ENCODE measurements around the gene SUV39H2.
A peak's percentile ranks its signal among the peaks of the same experiment; 100 is the strongest.
"Not testable (repeated sequence)": the region's sequence is repeated elsewhere in the genome, so short reads cannot be mapped to it uniquely, and the experiment has no call there.

Gene SUV39H2

GRCh38 chr10:14878266-14879123 lies at the start of gene SUV39H2:
Gene SUV39H2, plus strand, starts transcription at chr10:14878866. Its CDS starts 23 bp downstream, at chr10:14878889.
- DNase-seq (ENCODE audit: extremely low spot score, insufficient read length, low read depth) (peak; percentile 99), FAIRE-seq (peak; percentile 92)

GRCh38 chr10:14833106-14833505 lies 45.6 kb upstream of the SUV39H2 start:
- DNase-seq (ENCODE audit: extremely low spot score, insufficient read length, low read depth): no peak
- no peak for FAIRE-seq

GRCh38 chr10:14836208-14836607 lies 42.5 kb upstream of the SUV39H2 start:
- DNase-seq (ENCODE audit: extremely low spot score, insufficient read length, low read depth): no peak
- FAIRE-seq: no peak

GRCh38 chr10:14837003-14837756 lies 41.5 kb upstream of the SUV39H2 start:
- FAIRE-seq (no peak), DNase-seq (ENCODE audit: extremely low spot score, insufficient read length, low read depth) (no peak)

GRCh38 chr10:14837757-14838581 lies 40.7 kb upstream of the SUV39H2 start, which contains the start of the genes CDNF, HSPA14 and MSANTD7:
Gene CDNF, minus strand, starts transcription at chr10:14838037. Its CDS starts 91 bp downstream, at chr10:14837946.
Gene HSPA14, plus strand, starts transcription at chr10:14838306. Its CDS starts 97 bp downstream, at chr10:14838403.
Gene MSANTD7, plus strand, starts transcription at chr10:14838306. Its CDS starts 3,979 bp downstream, at chr10:14842285.
- peak; percentile 99 for FAIRE-seq
- DNase-seq (ENCODE audit: extremely low spot score, insufficient read length, low read depth): peak; percentile 98

- no peak for FAIRE-seq
- DNase-seq (ENCODE audit: extremely low spot score, insufficient read length, low read depth): peak; percentile 12
Measured at GRCh38 chr10:14838582-14839304, 39.9 kb upstream of the SUV39H2 start.

- DNase-seq (ENCODE audit: extremely low spot score, insufficient read length, low read depth): no peak
- no peak for FAIRE-seq
Measured at GRCh38 chr10:14839305-14839695, 39.4 kb upstream of the SUV39H2 start.

- DNase-seq (ENCODE audit: extremely low spot score, insufficient read length, low read depth) (no peak), FAIRE-seq (no peak)
Measured at GRCh38 chr10:14840178-14840577, 38.5 kb upstream of the SUV39H2 start.

GRCh38 chr10:14843327-14843988 lies 35.2 kb upstream of the SUV39H2 start:
- no peak for FAIRE-seq
- DNase-seq (ENCODE audit: extremely low spot score, insufficient read length, low read depth): no peak

GRCh38 chr10:14844948-14845347 lies 33.7 kb upstream of the SUV39H2 start:
- no peak for DNase-seq (ENCODE audit: extremely low spot score, insufficient read length, low read depth)
- FAIRE-seq: no peak

GRCh38 chr10:14852236-14852635 lies 26.4 kb upstream of the SUV39H2 start:
- no peak for FAIRE-seq
- DNase-seq (ENCODE audit: extremely low spot score, insufficient read length, low read depth): no peak

- FAIRE-seq (no peak), DNase-seq (ENCODE audit: extremely low spot score, insufficient read length, low read depth) (no peak)
Measured at GRCh38 chr10:14855453-14855852, 23.2 kb upstream of the SUV39H2 start.

- no peak for FAIRE-seq
- no peak for DNase-seq (ENCODE audit: extremely low spot score, insufficient read length, low read depth)
Measured at GRCh38 chr10:14858338-14858960, 20.2 kb upstream of the SUV39H2 start.

- FAIRE-seq (no peak), DNase-seq (ENCODE audit: extremely low spot score, insufficient read length, low read depth) (no peak)
Measured at GRCh38 chr10:14859043-14859442, 19.6 kb upstream of the SUV39H2 start.

- DNase-seq (ENCODE audit: extremely low spot score, insufficient read length, low read depth): no peak
- no peak for FAIRE-seq
Measured at GRCh38 chr10:14859775-14860174, 18.9 kb upstream of the SUV39H2 start.

GRCh38 chr10:14860791-14861190 lies 17.9 kb upstream of the SUV39H2 start:
- FAIRE-seq (no peak), DNase-seq (ENCODE audit: extremely low spot score, insufficient read length, low read depth) (no peak)

GRCh38 chr10:14864466-14864865 lies 14.2 kb upstream of the SUV39H2 start:
- not testable (repeated sequence) for DNase-seq (ENCODE audit: extremely low spot score, insufficient read length, low read depth); FAIRE-seq

GRCh38 chr10:14864871-14865270 lies 13.8 kb upstream of the SUV39H2 start:
- FAIRE-seq: not testable (repeated sequence)

More at GRCh38 chr10:14864871-14865270, 13.8 kb upstream of the SUV39H2 start:
- DNase-seq (ENCODE audit: extremely low spot score, insufficient read length, low read depth): not testable (repeated sequence)

Measured in GM18507 (cell line).